H1 (cell line): ENCODE measurements around the gene PTPN3. TPM values are rescaled to one million over a fixed set of nuclear protein-coding genes. Genes with fewer than 3 reads are reported as not detected.

Experiments used
- CTCF ChIA-PET: fragments of 300-600 bp; sonication (Branson Sonifier 250); formaldehyde crosslinking; loops from one replicate; lab custom pipeline; 2021; ENCODE audit not compliant: partially characterized antibody; lab: Charles Lee
- POLR2A ChIA-PET: fragments of 300-600 bp; sonication (Branson Sonifier 250); formaldehyde crosslinking; loops from one replicate; lab custom pipeline; 2021; ENCODE audit warnings: inconsistent platforms; ENCODE audit not compliant: partially characterized antibody; lab: Charles Lee
- DNase-seq, 2 experiments: peaks; one replicate each; pipeline versions ENCODE4 v3.0.0 to v3.0.0-alpha.2; 2010 to 2022; ENCODE audit warnings: low spot score in 2 of 2, low read depth in 1 of 2, mixed read lengths in 1 of 2
- FAIRE-seq: peaks from 2 replicates; lab custom pipeline; 2011; peaks lifted over from hg19 to GRCh38; lab: Jason Lieb, UNC
- H2AFZ ChIP-seq: 2 replicates; pipeline ENCODE4 v1.8.1; 2012; ENCODE audit warnings: low read length, inconsistent platforms
- H2AK5ac ChIP-seq: 2 replicates; pipeline ENCODE4 v1.6.1; 2013; ENCODE audit warnings: low read depth, low read length
- H2BK120ac ChIP-seq: replicated peaks from 2 replicates; pipeline ENCODE3; 2013; ENCODE audit warnings: low read depth, low read length, inconsistent platforms
- H2BK12ac ChIP-seq: 2 replicates; pipeline ENCODE4 v1.6.1; 2013; ENCODE audit warnings: low read depth, low read length
- H2BK15ac ChIP-seq: 2 replicates; pipeline ENCODE4 v1.6.1; 2013; ENCODE audit warnings: low read length
- H2BK20ac ChIP-seq: 2 replicates; pipeline ENCODE4 v1.6.1; 2013; ENCODE audit warnings: low read length
- H2BK5ac ChIP-seq: 2 replicates; pipeline ENCODE4 v1.6.1; 2013; ENCODE audit warnings: low read depth, low read length
- H3K14ac ChIP-seq: 2 replicates; pipeline ENCODE4 v1.6.1; 2013; ENCODE audit warnings: inconsistent platforms; ENCODE audit not compliant: insufficient read length
- H3K18ac ChIP-seq: 2 replicates; pipeline ENCODE4 v1.6.1; 2013; ENCODE audit warnings: low read length; ENCODE audit errors: extremely low read depth
- H3K23ac ChIP-seq: 2 replicates; pipeline ENCODE4 v1.6.1; 2013; ENCODE audit warnings: inconsistent platforms; ENCODE audit not compliant: insufficient read length
- H3K23me2 ChIP-seq: 2 replicates; pipeline ENCODE4 v1.6.1; 2013; ENCODE audit warnings: low read depth, low read length
- H3K27ac ChIP-seq: 2 replicates; pipeline ENCODE4 v1.6.1; 2011; ENCODE audit warnings: low read depth, low read length, inconsistent platforms
- H3K27me3 ChIP-seq, 4 experiments: replicated peaks in 1 of 4; 1 replicate in 1 of 4; 2 replicates in 3 of 4; pipeline versions ENCODE4 v1.6.1 to v1.8.1; 2011 to 2013; ENCODE audit warnings: low read length in 3 of 4, mild to moderate bottlenecking in 3 of 4, inconsistent platforms in 2 of 4, mixed read lengths in 2 of 4, moderate library complexity in 1 of 4; ENCODE audit not compliant: control insufficient read depth in 3 of 4, insufficient read depth in 3 of 4; ENCODE audit errors: extremely low read depth in 1 of 4
- H3K36me3 ChIP-seq, 4 experiments: 2 replicates each; pipeline versions ENCODE4 v1.6.1 to v1.8.1; 2011 to 2013; ENCODE audit warnings: mild to moderate bottlenecking in 4 of 4, low read length in 3 of 4, moderate library complexity in 2 of 4, control low read depth in 1 of 4, inconsistent platforms in 1 of 4; ENCODE audit not compliant: insufficient read depth in 4 of 4, control insufficient read depth in 2 of 4
- H3K4ac ChIP-seq: replicated peaks from 2 replicates; pipeline ENCODE3; 2013; ENCODE audit warnings: low read length, low read depth, mixed read lengths, inconsistent platforms; ENCODE audit not compliant: insufficient read length
- H3K4me1 ChIP-seq, 4 experiments: replicated peaks in 1 of 4; 1 replicate in 1 of 4; 2 replicates in 3 of 4; pipeline versions ENCODE4 v1.6.1 to v1.8.1; 2011 to 2013; ENCODE audit warnings: low read length in 3 of 4, inconsistent platforms in 2 of 4, mixed read lengths in 1 of 4; ENCODE audit not compliant: insufficient read depth in 4 of 4, control insufficient read depth in 3 of 4
- H3K4me2 ChIP-seq, 2 experiments: 2 replicates each; pipeline versions ENCODE4 v1.6.1 to v1.8.1; 2011 to 2013; ENCODE audit warnings: low read depth in 2 of 2, low read length in 2 of 2, control low read depth in 1 of 2, inconsistent platforms in 1 of 2, mild to moderate bottlenecking in 1 of 2; ENCODE audit not compliant: insufficient read depth in 1 of 2
- H3K4me3 ChIP-seq, 4 experiments: fragments of 200-600, 300-600 bp in 1 of 4; sonication (generic), shearing (Covaris generic), sonication (Bioruptor Twin) in 1 of 4; 2 replicates each; pipeline versions ENCODE4 v1.5.1 to v1.8.1; 2011 to 2016; ENCODE audit warnings: low read length in 4 of 4, low read depth in 3 of 4, control low read depth in 2 of 4, inconsistent platforms in 2 of 4, mild to moderate bottlenecking in 2 of 4, mixed read lengths in 1 of 4, moderate library complexity in 1 of 4; ENCODE audit not compliant: insufficient read depth in 2 of 4; ENCODE audit errors: extremely low read depth in 1 of 4
- H3K56ac ChIP-seq: replicated peaks from 2 replicates; pipeline ENCODE3; 2013; ENCODE audit warnings: low read depth, mild to moderate bottlenecking, mixed read lengths, low read length, inconsistent platforms; ENCODE audit not compliant: insufficient read length
- H3K79me1 ChIP-seq: 2 replicates; pipeline ENCODE4 v1.6.1; 2013; ENCODE audit warnings: low read depth, low read length, control low read depth
- H3K79me2 ChIP-seq, 2 experiments: 2 replicates each; pipeline versions ENCODE4 v1.6.1 to v1.8.1; 2012 to 2013; ENCODE audit warnings: low read length in 2 of 2, mild to moderate bottlenecking in 2 of 2, inconsistent platforms in 1 of 2; ENCODE audit not compliant: insufficient read depth in 2 of 2, control insufficient read depth in 1 of 2
- H3K9ac ChIP-seq, 4 experiments: replicated peaks in 1 of 4; 1 replicate in 1 of 4; 2 replicates in 3 of 4; pipeline versions ENCODE4 v1.6.1 to v1.8.1; 2011 to 2013; ENCODE audit warnings: low read depth in 3 of 4, low read length in 3 of 4, control low read depth in 2 of 4, mild to moderate bottlenecking in 2 of 4, moderate library complexity in 2 of 4, inconsistent platforms in 1 of 4; ENCODE audit errors: extremely low read depth in 1 of 4
- H3K9me3 ChIP-seq, 2 experiments: 2 replicates each; pipeline versions ENCODE4 v1.6.1 to v1.8.1; 2012 to 2013; ENCODE audit warnings: mild to moderate bottlenecking in 2 of 2, moderate library complexity in 2 of 2, control low read depth in 1 of 2, inconsistent platforms in 1 of 2, low read depth in 1 of 2, low read length in 1 of 2, mixed read lengths in 1 of 2; ENCODE audit not compliant: insufficient read depth in 2 of 2
- H4K20me1 ChIP-seq, 2 experiments: replicated peaks in 1 of 2; 2 replicates each; pipeline versions ENCODE3 to v1.8.1; 2011 to 2013; ENCODE audit warnings: inconsistent platforms in 2 of 2, low read length in 2 of 2, mild to moderate bottlenecking in 1 of 2; ENCODE audit not compliant: insufficient read depth in 2 of 2, control insufficient read depth in 1 of 2
- H4K5ac ChIP-seq: 2 replicates; pipeline ENCODE4 v1.6.1; 2013; ENCODE audit warnings: low read length, low read depth, mixed read lengths, inconsistent platforms; ENCODE audit not compliant: insufficient read length
- H4K8ac ChIP-seq: 2 replicates; pipeline ENCODE4 v1.8.0; 2013; ENCODE audit warnings: mild to moderate bottlenecking, moderate library complexity, low read length, inconsistent platforms; ENCODE audit not compliant: insufficient read depth; ENCODE audit errors: extremely low read depth
- H4K91ac ChIP-seq: replicated peaks from 2 replicates; pipeline ENCODE3; 2013; ENCODE audit warnings: low read length, mixed read lengths, inconsistent platforms; ENCODE audit not compliant: insufficient read length
- ATF3 ChIP-seq: IDR thresholded peaks from 2 replicates; pipeline ENCODE4 v1.6.1; 2011; ENCODE audit warnings: low read depth, mild to moderate bottlenecking, low read length; ENCODE audit not compliant: insufficient read depth
- CTBP2 ChIP-seq: IDR thresholded peaks from 2 replicates; pipeline ENCODE4 v1.7.0; 2011; ENCODE audit warnings: borderline replicate concordance, mild to moderate bottlenecking, moderate library complexity, mixed read lengths, low read length; ENCODE audit not compliant: insufficient read depth, insufficient read length
- E2F6 ChIP-seq: IDR thresholded peaks from 2 replicates; pipeline ENCODE4 v1.6.1; 2012; ENCODE audit warnings: inconsistent platforms
- HDAC2 ChIP-seq, 2 experiments: fragments of 300-600 bp in 1 of 2; sonication (generic) in 1 of 2; IDR thresholded peaks; 2 replicates each; pipeline ENCODE4 v1.6.1; 2011 to 2012; ENCODE audit warnings: low read depth in 2 of 2, low read length in 2 of 2, mild to moderate bottlenecking in 2 of 2, moderate library complexity in 2 of 2, borderline replicate concordance in 1 of 2, inconsistent platforms in 1 of 2
- POLR2AphosphoS5 ChIP-seq: IDR thresholded peaks from 2 replicates; pipeline ENCODE4 v1.6.1; 2011; ENCODE audit warnings: low read depth, low read length
- SIRT6 ChIP-seq: IDR thresholded peaks from one replicate; pipeline ENCODE4 v1.7.1; 2012; ENCODE audit warnings: low read length, inconsistent platforms
- SP1 ChIP-seq: IDR thresholded peaks from 2 replicates; pipeline ENCODE4 v1.6.1; 2011; ENCODE audit warnings: low read depth, low read length
- WGBS, 2 experiments: shearing (Covaris generic) in 1 of 2; methylation state at CpG; one replicate each; pipeline versions ENCODE4 v1.1.6 to v1.1.7; 2013 to 2015; ENCODE audit warnings: low lambda C conversion rate in 2 of 2, mixed read lengths in 2 of 2, inconsistent platforms in 1 of 2, low coverage in 1 of 2, missing lambda C conversion rate in 1 of 2; ENCODE audit not compliant: insufficient replicate concordance in 2 of 2, insufficient coverage in 1 of 2, insufficient read length in 1 of 2; ENCODE audit errors: extremely low coverage in 1 of 2, missing lambda C conversion rate in 1 of 2; 5-methylcytosine and 5-hydroxymethylcytosine counted together
- polyA plus RNA-seq, 7 experiments: library from polyadenylated mRNA; depleted of rRNA in 3 of 7; stranded (reverse) in 5 of 7; unstranded in 2 of 7; fragments of >200 nt in 5 of 7; fragments of 200-250 nt in 2 of 7; gene quantifications; 1 replicate in 5 of 7; 2 replicates in 1 of 7; 4 replicates in 1 of 7; pipeline versions ENCODE4 v1.2.1 to v1.2.3, GENCODE V29; 2011 to 2013; ENCODE audit warnings: missing spikeins in 2 of 7, mixed read lengths in 2 of 7
- total RNA-seq: library from RNA; stranded (reverse); fragmentation: NEBNext Ultra II Directional; extraction: Animal tissue kit (Norgen Biotek cat#: 25700); gene quantifications from 2 replicates; pipeline ENCODE4 v1.2.1, GENCODE V29; 2021
- TF ChIP-seq, protein P1 (sequence below), 3 experiments: IDR thresholded peaks; 1 replicate in 2 of 3; 2 replicates in 1 of 3; pipeline versions ENCODE4 v1.5.1 to v1.6.1; 2011; ENCODE audit warnings: low read length in 3 of 3, mild to moderate bottlenecking in 3 of 3, inconsistent platforms in 2 of 3, low read depth in 1 of 3, moderate library complexity in 1 of 3; ENCODE audit not compliant: insufficient read depth in 1 of 3; ENCODE audit errors: control extremely low read depth in 1 of 3

Gene PTPN3
- total and polyA plus RNA-seq, 2 of the 8 experiments (the other 6 are each of a cell fraction or from before 2014, with no cell fraction given) = 2.9 to 3.7 TPM

- no peak overlapping the region for H3K14ac ChIP-seq
- H2BK20ac ChIP-seq = no peak overlapping the region
- no peak overlapping the region for H2AK5ac ChIP-seq
- no peak overlapping the region for H3K9ac ChIP-seq
- ChIA-PET CTCF (interaction anchor here (0.7 to 4.3 kb wide), 12 partner anchors 13 to 456 kb away, joined by 3 to 21 read pairs (median 4); no protein-coding TSS in a partner anchor), POLR2A (interaction anchor here (1.3 to 1.6 kb wide), 2 partner anchors 13 to 123 kb away, joined by 3 to 4 read pairs; no protein-coding TSS in a partner anchor)
- no peak overlapping the region for H4K91ac ChIP-seq
- DNase-seq (no peak), FAIRE-seq (no peak)
- H3K56ac ChIP-seq = no peak overlapping the region
- no peaks in the 10 kb centered on the region for H4K20me1 ChIP-seq
- no peaks in the 10 kb centered on the region for H3K23me2 ChIP-seq
- H3K4ac ChIP-seq = no peak overlapping the region
- H2BK12ac ChIP-seq = no peak overlapping the region
- H4K8ac ChIP-seq = no peak overlapping the region
- peaks cover 0 to 4% (median 0%) of the 10 kb centered on the region in 4 experiments; a peak in 2 of 7 replicates for H3K4me1 ChIP-seq
- no peak overlapping the region for H4K5ac ChIP-seq
- H2AFZ ChIP-seq = peak overlapping the region; percentile 78; the same call in 1 of the 2 replicates
- H2BK5ac ChIP-seq = no peak overlapping the region
- H3K4me3 ChIP-seq = no peak overlapping the region
- H3K79me1 ChIP-seq = no peaks in the 10 kb centered on the region
- no peak overlapping the region for H3K27ac ChIP-seq
- no peak overlapping the region for H2BK120ac ChIP-seq
- H3K4me2 ChIP-seq = no peak overlapping the region
- H3K79me2 ChIP-seq = no peaks in the 10 kb centered on the region
- no peak overlapping the region for H3K23ac ChIP-seq
- no peaks in the 10 kb centered on the region for H3K36me3 ChIP-seq
- WGBS, 2 experiments = 87% methylated on average over 10 of the region's 11 CpGs; no CpG with 5 or more reads in 1 of the 2 experiments
- peak overlapping the region; percentile 9; the same call in 1 of the 2 replicates for H3K18ac ChIP-seq
- H3K9me3 ChIP-seq = no peaks in the 10 kb centered on the region
- no peak overlapping the region for H2BK15ac ChIP-seq
- no peaks in the 10 kb centered on the region for H3K27me3 ChIP-seq
- no peak for TF ChIP-seq POLR2AphosphoS5
- no peak for TF ChIP-seq SP1
- TF ChIP-seq CTBP2 = no peak
- TF ChIP-seq SIRT6 = no peak
- no peak for TF ChIP-seq E2F6
- TF ChIP-seq, protein P1, sequence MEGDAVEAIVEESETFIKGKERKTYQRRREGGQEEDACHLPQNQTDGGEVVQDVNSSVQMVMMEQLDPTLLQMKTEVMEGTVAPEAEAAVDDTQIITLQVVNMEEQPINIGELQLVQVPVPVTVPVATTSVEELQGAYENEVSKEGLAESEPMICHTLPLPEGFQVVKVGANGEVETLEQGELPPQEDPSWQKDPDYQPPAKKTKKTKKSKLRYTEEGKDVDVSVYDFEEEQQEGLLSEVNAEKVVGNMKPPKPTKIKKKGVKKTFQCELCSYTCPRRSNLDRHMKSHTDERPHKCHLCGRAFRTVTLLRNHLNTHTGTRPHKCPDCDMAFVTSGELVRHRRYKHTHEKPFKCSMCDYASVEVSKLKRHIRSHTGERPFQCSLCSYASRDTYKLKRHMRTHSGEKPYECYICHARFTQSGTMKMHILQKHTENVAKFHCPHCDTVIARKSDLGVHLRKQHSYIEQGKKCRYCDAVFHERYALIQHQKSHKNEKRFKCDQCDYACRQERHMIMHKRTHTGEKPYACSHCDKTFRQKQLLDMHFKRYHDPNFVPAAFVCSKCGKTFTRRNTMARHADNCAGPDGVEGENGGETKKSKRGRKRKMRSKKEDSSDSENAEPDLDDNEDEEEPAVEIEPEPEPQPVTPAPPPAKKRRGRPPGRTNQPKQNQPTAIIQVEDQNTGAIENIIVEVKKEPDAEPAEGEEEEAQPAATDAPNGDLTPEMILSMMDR (IDR thresholded peaks at IDR 0.05; ENCODE audit: control extremely low read depth in 1 of 3, insufficient read depth in 1 of 3, low read depth in 1 of 3, low read length in 3 of 3) = no peak
- no peak for TF ChIP-seq HDAC2 (IDR thresholded peaks at IDR 0.05; ENCODE audit: borderline replicate concordance in 1 of 2, low read depth in 2 of 2, low read length in 2 of 2)
- TF ChIP-seq ATF3 = no peak
These were observed 168.4 kb downstream of the PTPN3 start for GRCh38 chr9:109329638-109330258.
